Superior temporal gyrus (tissue), 1 donor: ENCODE measurements around the gene MIR17HG.
"Not testable (repeated sequence)": the region's sequence is repeated elsewhere in the genome, so short reads cannot be mapped to it uniquely, and the experiment has no call there.

Source experiments
- DNase-seq: peaks from one replicate; pipeline ENCODE4 v3.0.0-alpha.2; 2016; ENCODE audit errors: extremely low spot score

The MIR17HG gene

DNA sequence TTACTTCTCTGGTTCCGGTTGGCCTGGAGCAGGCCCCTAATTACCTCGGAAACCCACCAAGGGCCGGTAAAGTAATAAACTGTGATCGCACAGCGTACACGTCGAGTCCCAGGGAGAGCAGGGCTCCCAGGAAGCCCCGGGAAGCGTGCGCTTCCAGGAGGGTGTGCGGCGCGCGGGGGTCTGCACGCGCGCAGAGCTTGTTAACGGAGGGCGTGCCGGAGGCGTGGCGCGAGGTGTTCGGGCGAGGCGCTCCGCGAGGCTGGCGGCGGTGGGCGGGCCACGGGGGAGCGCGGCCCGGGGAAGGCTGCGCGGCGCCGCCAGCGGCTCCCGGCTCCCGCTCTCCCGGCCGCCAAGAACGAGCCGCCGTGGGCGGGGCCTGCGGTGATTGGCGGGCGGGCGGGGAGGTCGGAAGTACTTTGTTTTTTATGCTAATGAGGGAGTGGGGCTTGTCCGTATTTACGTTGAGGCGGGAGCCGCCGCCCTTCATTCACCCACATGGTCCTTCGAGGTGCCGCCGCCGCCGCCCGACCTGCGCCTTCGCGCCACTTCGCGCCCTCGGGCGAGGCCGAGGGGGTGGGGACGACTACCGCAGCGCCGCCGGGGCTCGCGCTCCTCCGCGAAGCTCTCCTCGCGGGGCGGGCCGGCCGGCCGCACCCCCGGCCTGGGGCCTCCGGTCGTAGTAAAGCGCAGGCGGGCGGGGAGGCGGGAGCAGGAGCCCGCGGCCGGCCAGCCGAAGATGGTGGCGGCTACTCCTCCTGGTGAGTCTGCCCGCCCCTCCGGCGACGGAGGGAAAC, at the start of gene MIR17HG:
Gene MIR17HG, plus strand, starts transcription at position 486 of the 794 bp plus-strand sequence.
- DNase-seq, result peak; percentile 84

DNA sequence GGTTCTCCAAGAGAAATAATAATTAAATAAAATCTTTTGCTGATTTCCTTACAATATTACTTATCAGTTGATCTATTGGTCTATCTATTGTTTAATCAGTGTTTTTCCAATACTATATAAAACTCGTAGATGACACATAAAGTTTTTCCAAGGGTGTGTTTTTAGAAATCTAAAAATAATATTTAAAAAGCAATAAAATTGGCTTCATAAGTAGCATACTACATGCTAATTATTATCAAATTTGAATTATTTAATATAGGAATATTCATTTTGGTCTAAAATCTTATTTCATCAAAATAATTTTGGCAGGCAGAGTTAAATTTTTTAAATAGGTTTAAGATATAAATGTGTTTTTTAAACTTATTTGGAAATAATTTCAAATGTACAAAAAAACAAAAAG, 49.4 kb upstream of the MIR17HG start:
- no peak for DNase-seq

GRCh38 chr13:91302111-91302510, 45.4 kb upstream of the MIR17HG start:
- no peak for DNase-seq

- DNase-seq, result no peak
Measured at GRCh38 chr13:91303031-91303430, 44.5 kb upstream of the MIR17HG start.

DNA sequence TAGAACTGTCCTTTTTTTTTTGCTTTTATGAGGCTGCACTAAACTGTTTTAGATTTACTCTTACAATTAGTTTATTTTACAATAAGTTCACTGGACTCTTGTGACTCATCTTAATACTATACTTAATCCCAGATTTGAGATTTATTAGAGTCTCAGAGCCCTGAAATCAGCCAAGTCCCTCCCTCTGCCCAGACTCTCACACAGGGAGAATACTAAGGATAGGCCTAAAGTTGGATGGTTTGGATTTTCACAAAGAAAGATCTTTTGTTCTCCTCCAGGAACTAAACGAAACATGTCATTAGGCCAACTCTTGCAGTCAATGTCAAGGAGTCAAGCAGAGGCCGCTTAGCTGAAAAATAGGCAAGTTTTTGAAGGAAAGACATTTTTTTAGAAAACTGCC, 42.7 kb upstream of the MIR17HG start:
- no peak for DNase-seq

- DNase-seq, result no peak
Measured at GRCh38 chr13:91305652-91306051, 41.8 kb upstream of the MIR17HG start.

DNA sequence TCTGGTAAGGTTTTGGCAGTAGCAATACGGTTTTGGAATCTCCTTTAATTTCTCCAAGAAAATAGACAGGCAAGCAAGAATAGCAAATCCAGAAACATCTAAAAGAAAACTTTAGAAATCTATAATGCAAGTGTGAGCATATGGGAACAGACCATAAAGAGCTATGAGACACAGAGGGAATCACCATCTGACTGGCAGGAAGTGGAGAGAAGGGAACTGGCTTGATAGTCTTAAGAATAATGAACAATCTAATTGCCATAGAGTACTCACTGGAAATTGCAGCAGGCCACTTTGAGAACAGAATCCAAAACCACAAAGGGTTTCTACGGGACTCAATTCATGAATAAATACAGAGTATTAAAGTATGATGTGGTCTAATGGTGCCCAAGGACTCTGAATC, 39.6 kb upstream of the MIR17HG start:
- no peak for DNase-seq

DNA sequence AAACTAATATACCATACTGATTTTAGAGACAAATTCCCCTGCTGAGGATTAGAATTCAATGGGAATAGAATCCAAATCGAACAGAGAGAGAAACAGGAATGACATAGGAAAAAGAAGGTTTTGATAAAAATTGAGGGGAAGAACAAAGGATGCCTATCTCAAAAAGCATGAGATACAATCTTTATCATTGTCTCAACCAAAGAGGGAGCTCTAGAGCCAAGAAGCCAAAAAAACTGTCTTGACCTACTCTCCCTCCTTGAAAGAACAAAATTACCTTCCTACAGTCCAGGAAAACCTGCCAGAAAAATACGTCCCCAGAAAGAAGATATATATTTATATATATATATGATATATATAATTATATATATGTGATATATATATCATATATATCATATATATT, 39.2 kb upstream of the MIR17HG start:
- DNase-seq, result no peak

GRCh38 chr13:91311491-91311890, 36.0 kb upstream of the MIR17HG start:
- DNase-seq, result no peak

- DNase-seq, result no peak
Measured at GRCh38 chr13:91312324-91312723, 35.2 kb upstream of the MIR17HG start.

DNA sequence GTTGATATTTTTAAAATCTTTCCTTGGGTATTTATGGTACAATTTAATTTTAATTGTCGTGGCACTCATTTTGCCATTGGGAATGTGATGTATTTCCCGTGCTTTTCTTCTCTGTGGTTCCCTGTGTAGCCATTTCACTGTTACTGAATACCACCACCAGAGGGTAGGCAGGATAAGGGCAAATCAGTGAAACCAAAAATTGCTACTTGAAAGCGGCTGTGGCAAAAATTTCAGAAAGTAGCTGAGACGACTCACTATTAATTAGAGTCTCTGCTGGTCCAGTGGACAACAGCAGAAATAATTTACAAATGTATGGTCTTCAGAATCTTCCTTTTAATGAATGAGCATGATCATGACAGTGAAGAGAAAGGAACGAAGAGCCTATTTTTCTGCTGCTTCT, 34.4 kb upstream of the MIR17HG start:
- peak; percentile 64 for DNase-seq

- DNase-seq, result no peak
Measured at GRCh38 chr13:91313581-91313980, 33.9 kb upstream of the MIR17HG start.

DNA sequence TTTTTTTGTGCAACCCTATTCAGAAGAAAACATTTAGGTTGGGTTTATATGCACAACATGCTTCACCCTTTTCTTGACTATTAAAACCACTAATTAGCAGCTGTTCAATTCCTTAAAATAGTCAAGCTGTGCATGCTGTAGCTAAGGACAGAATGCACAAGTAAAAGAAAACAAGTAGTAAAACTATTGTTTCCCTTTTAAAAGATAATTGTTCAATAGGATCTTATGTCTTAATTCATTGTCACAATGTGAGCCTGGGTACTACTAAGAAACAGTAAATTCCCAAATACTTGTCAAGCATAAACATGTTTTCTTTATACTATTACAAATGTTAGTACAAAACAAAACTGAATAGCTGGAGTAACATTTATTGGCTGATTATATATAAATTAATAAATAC, 32.6 kb upstream of the MIR17HG start:
- no peak for DNase-seq

- DNase-seq, result no peak
Measured at GRCh38 chr13:91318886-91319285, 28.6 kb upstream of the MIR17HG start.

- DNase-seq, result no peak
Measured at GRCh38 chr13:91319996-91320395, 27.5 kb upstream of the MIR17HG start.

GRCh38 chr13:91320990-91321389, 26.5 kb upstream of the MIR17HG start:
- not testable (repeated sequence) for DNase-seq

DNA sequence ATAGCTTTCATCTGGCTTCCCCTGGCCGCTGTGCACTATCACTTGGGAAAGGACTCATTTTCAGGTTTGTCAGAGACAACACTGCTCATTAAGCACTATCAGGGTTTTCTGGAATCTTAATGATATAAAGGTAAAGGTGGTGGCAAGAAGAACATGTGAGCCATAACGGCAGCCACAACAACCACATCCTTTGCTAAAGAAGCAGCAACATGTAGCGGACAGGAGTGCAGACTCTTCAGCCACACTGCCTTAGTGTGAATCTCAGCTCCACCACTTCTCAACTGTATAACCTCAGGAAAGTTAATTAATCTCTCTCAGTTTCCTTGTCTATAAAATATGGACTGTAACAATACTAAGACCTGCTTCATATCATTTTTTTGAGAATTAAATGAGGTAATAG, 24.1 kb upstream of the MIR17HG start:
- DNase-seq, result no peak

GRCh38 chr13:91326146-91326545, 21.3 kb upstream of the MIR17HG start:
- no peak for DNase-seq

GRCh38 chr13:91328726-91329125, 18.8 kb upstream of the MIR17HG start:
- no peak for DNase-seq

GRCh38 chr13:91329733-91330132, 17.8 kb upstream of the MIR17HG start:
- DNase-seq, result no peak

DNA sequence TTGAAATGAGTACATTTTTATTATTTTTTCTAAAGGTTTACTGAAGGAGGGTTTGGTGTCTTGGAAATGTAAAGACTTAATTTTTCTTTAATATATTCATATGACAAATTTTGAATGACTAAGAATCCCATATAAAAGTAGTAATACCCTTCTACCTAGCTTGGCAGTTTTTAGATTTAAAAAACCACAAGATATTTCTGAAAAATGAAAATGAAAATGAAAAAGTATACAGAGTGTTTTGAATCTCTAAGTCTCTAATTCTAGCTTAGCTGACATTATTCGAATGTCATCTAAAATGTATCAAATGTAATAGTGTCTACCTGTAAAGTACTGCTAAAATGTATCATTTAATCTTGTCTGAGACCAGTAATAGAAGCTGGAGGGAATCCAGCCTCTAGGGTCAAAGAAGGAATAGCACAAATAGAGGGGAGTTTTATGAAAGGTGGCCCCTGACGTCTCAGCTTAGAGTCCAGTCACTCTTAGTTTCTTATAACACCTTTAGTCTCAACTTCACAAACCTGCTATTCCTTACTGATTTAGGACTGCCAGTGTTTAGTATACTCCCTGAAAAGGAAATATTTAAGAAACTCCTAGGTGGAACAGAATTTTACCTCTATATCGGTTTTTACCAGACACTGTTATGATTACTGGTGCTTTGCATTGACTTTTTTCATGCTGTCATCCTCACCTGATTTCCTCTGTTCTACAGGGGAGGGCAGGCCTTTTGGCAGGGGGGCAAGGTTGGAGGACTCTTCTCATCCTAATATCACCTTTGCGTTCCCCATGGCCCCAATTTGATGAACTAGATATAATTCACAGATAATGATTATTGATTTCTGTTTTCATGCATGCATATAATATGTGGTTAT, 16.2 kb upstream of the MIR17HG start:
- DNase-seq, result no peak

DNA sequence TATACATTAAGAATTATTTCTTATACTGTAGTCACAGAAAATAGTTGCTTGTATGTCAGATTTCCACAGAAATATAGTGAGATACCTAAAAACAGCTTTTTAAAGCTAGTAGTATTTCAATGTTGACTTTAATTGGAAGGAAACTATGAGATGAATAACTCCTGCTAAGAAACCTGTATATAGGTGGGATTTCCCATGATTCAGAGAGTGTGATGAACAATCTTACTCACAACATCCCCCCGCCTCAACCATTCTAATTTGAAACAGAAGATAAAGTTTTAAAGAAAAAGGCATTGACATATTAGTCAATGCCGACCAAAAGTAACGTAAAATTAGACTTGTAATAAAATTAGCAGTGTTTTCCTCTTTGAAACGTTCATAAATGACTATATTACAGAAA, 1.4 kb upstream of the MIR17HG start:
- DNase-seq, result no peak

- no peak for DNase-seq
Measured at GRCh38 chr13:91346850-91347201, 661 bp upstream of the MIR17HG start.
